ENCODE data around the gene ZBTB2. TPM values are rescaled to one million over a fixed set of nuclear protein-coding genes. Genes with fewer than 3 reads are reported as not detected.

The ZBTB2 gene
- total RNA-seq, 1 experiment from 2014 or later: 14.3 TPM

DNA sequence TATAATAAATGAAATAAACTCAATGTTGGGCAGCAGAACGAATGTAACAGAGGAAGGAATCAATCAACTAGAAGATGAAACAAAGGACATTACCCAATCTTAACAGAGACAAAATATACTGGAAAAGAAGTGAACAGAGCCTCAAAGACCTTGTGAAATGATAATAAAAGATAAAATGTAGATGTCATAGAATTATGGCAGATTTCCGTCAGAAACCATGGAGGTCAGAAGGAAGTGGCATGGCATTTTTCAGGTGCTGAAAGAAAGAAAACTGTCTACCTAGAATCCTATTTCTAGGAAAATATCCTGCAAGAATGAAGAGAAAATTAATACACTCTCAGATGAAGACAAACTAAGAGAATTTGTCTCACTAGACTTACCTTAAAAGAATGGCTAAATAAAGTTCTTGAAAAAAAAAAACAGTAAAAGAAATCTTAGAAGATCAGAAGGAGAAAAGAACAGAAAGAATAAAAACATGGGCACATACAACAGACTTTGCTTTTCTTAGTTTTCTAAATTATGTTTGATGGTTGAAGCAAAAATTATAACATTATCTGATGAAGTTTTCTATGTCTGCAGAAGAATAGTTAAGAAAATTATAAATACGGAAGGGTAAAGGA, 23.4 kb upstream of the ZBTB2 start (continued):
- no peak for TF ChIP-seq AFF4 (CRISPR knock-in tag; IDR thresholded peaks at IDR 0.05; ENCODE audit: borderline replicate concordance)
- TF ChIP-seq, protein P1, sequence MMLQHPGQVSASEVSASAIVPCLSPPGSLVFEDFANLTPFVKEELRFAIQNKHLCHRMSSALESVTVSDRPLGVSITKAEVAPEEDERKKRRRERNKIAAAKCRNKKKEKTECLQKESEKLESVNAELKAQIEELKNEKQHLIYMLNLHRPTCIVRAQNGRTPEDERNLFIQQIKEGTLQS (CRISPR knock-in tag; conservative IDR thresholded peaks at IDR 0.05): no peak
- TF ChIP-seq GTF2I (CRISPR knock-in tag; conservative IDR thresholded peaks at IDR 0.05): no peak
- TF ChIP-seq IRF2 (CRISPR knock-in tag; IDR thresholded peaks at IDR 0.05; ENCODE audit: borderline replicate concordance, low read depth): no peak

DNA sequence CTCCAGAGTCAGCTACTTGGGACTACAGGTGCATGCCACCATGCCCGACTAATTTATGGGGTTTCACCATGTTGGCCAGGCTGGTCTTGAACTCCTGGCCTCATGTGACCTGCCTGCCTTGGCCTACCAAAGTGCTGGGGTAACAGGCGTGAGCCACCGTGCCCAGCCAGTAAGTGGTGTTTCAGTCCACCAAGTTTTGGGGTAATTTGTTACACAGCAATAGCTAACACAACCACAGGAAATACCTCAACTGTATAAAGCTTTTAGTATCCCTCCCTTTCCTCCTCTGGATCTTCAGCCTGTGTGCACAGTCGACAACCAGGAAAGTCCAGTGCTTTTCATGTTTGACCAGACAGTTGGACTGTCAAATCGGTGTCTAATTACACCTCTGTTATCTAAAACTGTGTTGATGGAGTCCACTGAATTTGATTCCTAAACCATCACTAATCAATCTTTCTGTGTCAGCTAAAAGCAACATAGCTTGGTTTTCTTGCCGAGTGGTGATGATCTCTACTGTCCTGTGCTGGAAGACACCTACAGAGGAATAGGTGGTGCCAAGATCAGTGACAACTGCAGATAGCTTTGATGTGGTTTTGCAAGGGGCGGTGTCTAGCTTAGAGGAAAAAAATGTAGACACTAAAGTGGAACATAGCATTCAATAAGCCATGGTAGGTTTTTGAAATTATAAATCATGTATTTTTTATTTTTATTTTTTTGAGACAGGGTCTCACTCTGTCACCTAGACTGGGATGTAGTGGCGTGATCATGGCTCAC, 22.2 kb upstream of the ZBTB2 start:
- no peak for DNase-seq (ENCODE audit: low spot score)
- Mint-ChIP-seq H3K9me3 (peaks cover 10% of the 10 kb centered on the region), H3K4me1 (no peaks in the 10 kb centered on the region), H3K27me3 (ENCODE audit: low read depth) (no peaks in the 10 kb centered on the region), H3K27ac (no peak overlapping the region), H3K4me3 (no peak overlapping the region), H3K36me3 (peaks cover 62% of the 10 kb centered on the region)
- ATAC-seq: no peak
- CTCF ChIA-PET: no interaction called here
- POLR2A ChIA-PET: no interaction called here
- TF ChIP-seq, protein P2, sequence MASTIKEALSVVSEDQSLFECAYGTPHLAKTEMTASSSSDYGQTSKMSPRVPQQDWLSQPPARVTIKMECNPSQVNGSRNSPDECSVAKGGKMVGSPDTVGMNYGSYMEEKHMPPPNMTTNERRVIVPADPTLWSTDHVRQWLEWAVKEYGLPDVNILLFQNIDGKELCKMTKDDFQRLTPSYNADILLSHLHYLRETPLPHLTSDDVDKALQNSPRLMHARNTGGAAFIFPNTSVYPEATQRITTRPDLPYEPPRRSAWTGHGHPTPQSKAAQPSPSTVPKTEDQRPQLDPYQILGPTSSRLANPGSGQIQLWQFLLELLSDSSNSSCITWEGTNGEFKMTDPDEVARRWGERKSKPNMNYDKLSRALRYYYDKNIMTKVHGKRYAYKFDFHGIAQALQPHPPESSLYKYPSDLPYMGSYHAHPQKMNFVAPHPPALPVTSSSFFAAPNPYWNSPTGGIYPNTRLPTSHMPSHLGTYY (CRISPR knock-in tag; IDR thresholded peaks at IDR 0.05): no peak
- no peak for TF ChIP-seq E2F4 (CRISPR knock-in tag; IDR thresholded peaks at IDR 0.05; ENCODE audit: borderline replicate concordance, low read depth)
- no peak for TF ChIP-seq CREM (CRISPR knock-in tag; IDR thresholded peaks at IDR 0.05)
- TF ChIP-seq, protein P3, sequence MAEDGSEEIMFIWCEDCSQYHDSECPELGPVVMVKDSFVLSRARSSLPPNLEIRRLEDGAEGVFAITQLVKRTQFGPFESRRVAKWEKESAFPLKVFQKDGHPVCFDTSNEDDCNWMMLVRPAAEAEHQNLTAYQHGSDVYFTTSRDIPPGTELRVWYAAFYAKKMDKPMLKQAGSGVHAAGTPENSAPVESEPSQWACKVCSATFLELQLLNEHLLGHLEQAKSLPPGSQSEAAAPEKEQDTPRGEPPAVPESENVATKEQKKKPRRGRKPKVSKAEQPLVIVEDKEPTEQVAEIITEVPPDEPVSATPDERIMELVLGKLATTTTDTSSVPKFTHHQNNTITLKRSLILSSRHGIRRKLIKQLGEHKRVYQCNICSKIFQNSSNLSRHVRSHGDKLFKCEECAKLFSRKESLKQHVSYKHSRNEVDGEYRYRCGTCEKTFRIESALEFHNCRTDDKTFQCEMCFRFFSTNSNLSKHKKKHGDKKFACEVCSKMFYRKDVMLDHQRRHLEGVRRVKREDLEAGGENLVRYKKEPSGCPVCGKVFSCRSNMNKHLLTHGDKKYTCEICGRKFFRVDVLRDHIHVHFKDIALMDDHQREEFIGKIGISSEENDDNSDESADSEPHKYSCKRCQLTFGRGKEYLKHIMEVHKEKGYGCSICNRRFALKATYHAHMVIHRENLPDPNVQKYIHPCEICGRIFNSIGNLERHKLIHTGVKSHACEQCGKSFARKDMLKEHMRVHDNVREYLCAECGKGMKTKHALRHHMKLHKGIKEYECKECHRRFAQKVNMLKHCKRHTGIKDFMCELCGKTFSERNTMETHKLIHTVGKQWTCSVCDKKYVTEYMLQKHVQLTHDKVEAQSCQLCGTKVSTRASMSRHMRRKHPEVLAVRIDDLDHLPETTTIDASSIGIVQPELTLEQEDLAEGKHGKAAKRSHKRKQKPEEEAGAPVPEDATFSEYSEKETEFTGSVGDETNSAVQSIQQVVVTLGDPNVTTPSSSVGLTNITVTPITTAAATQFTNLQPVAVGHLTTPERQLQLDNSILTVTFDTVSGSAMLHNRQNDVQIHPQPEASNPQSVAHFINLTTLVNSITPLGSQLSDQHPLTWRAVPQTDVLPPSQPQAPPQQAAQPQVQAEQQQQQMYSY (CRISPR knock-in tag; IDR thresholded peaks at IDR 0.05): no peak
- TF ChIP-seq AFF4 (CRISPR knock-in tag; IDR thresholded peaks at IDR 0.05; ENCODE audit: borderline replicate concordance): no peak
- TF ChIP-seq SOX15 (CRISPR knock-in tag; IDR thresholded peaks at IDR 0.05): no peak
- TF ChIP-seq, protein P4, sequence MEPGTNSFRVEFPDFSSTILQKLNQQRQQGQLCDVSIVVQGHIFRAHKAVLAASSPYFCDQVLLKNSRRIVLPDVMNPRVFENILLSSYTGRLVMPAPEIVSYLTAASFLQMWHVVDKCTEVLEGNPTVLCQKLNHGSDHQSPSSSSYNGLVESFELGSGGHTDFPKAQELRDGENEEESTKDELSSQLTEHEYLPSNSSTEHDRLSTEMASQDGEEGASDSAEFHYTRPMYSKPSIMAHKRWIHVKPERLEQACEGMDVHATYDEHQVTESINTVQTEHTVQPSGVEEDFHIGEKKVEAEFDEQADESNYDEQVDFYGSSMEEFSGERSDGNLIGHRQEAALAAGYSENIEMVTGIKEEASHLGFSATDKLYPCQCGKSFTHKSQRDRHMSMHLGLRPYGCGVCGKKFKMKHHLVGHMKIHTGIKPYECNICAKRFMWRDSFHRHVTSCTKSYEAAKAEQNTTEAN (CRISPR knock-in tag; IDR thresholded peaks at IDR 0.05): no peak
- TF ChIP-seq ZNF232 (CRISPR knock-in tag; IDR thresholded peaks at IDR 0.05): no peak
- TF ChIP-seq CREB1 (CRISPR knock-in tag; IDR thresholded peaks at IDR 0.05): no peak
- TF ChIP-seq, protein P5, sequence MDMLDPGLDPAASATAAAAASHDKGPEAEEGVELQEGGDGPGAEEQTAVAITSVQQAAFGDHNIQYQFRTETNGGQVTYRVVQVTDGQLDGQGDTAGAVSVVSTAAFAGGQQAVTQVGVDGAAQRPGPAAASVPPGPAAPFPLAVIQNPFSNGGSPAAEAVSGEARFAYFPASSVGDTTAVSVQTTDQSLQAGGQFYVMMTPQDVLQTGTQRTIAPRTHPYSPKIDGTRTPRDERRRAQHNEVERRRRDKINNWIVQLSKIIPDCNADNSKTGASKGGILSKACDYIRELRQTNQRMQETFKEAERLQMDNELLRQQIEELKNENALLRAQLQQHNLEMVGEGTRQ (CRISPR knock-in tag; IDR thresholded peaks at IDR 0.05): no peak
- TF ChIP-seq ESRRA (CRISPR knock-in tag; IDR thresholded peaks at IDR 0.05; ENCODE audit: borderline replicate concordance): no peak
- no peak for TF ChIP-seq GABPB1 (CRISPR knock-in tag; IDR thresholded peaks at IDR 0.05)
- TF ChIP-seq ZNF671 (CRISPR knock-in tag; IDR thresholded peaks at IDR 0.05): no peak
